IMR-90 (cell line): ENCODE measurements around the gene TAGLN3. TPM values are rescaled to one million over a fixed set of nuclear protein-coding genes. Genes with fewer than 3 reads are reported as not detected.

Experiments
- ATAC-seq: fragments of 200-7000 bp; cut with Tn5 transposase; 2 replicates; pipeline ENCODE4 v1.9.1; 2020; ENCODE audit warnings: low read depth, mild to moderate bottlenecking, moderate library complexity
- BruUV-seq: library from RNA; stranded (reverse); fragments of 400-500 nt; replicated peaks from 2 replicates; lab custom pipeline; 2021; lab: Mats Ljungman, UMichigan
- CTCF ChIA-PET: fragments of 300-600 bp; formaldehyde crosslinking; extraction: SDS; loops from one replicate; lab custom pipeline; 2021; ENCODE audit warnings: antibody characterized with exemption; lab: Yijun Ruan, JAX
- POLR2A ChIA-PET: fragments of 300-600 bp; sonication (Branson Sonifier 250); formaldehyde crosslinking; loops from one replicate; lab custom pipeline; 2022; ENCODE audit warnings: antibody characterized with exemption; ENCODE audit not compliant: unreplicated experiment; lab: Charles Lee
- DNase-seq: peaks from one replicate; pipeline ENCODE4 v3.0.0; 2013
- H2AFZ ChIP-seq: replicated peaks from 2 replicates; pipeline ENCODE3; 2013; ENCODE audit warnings: low read length, mild to moderate bottlenecking; ENCODE audit not compliant: poor library complexity
- H2AK5ac ChIP-seq: 2 replicates; pipeline ENCODE4 v1.6.1; 2013; ENCODE audit warnings: low read depth, low read length, inconsistent platforms
- H2AK9ac ChIP-seq: replicated peaks from 2 replicates; pipeline ENCODE3; 2013; ENCODE audit warnings: mild to moderate bottlenecking, low read depth, low read length, moderate library complexity; ENCODE audit not compliant: poor library complexity
- H2BK120ac ChIP-seq: 2 replicates; pipeline ENCODE4 v1.6.1; 2013; ENCODE audit warnings: low read depth, low read length, inconsistent platforms
- H2BK15ac ChIP-seq: 3 replicates; pipeline ENCODE4 v1.6.1; 2013; ENCODE audit warnings: low read depth, low read length, inconsistent platforms
- H2BK20ac ChIP-seq: 2 replicates; pipeline ENCODE4 v1.6.1; 2013; ENCODE audit warnings: low read depth, mild to moderate bottlenecking, inconsistent platforms, low read length, moderate library complexity
- H2BK5ac ChIP-seq: 2 replicates; pipeline ENCODE4 v1.6.1; 2013; ENCODE audit warnings: mild to moderate bottlenecking, low read depth, low read length, inconsistent platforms; ENCODE audit not compliant: poor library complexity, severe bottlenecking
- H3K14ac ChIP-seq: replicated peaks from 2 replicates; pipeline ENCODE4 v1.6.1; 2013; ENCODE audit warnings: low read depth, low read length, inconsistent platforms
- H3K18ac ChIP-seq: 2 replicates; pipeline ENCODE4 v1.6.1; 2013; ENCODE audit warnings: low read depth, low read length, control low read depth
- H3K23ac ChIP-seq: 2 replicates; pipeline ENCODE4 v1.6.1; 2013; ENCODE audit warnings: low read depth, low read length, inconsistent platforms
- H3K27ac ChIP-seq: 2 replicates; pipeline ENCODE4 v1.5.1; 2013; ENCODE audit warnings: mild to moderate bottlenecking, control low read depth, low read length; ENCODE audit not compliant: insufficient read depth
- H3K27me3 ChIP-seq: 2 replicates; pipeline ENCODE4 v1.6.1; 2013; ENCODE audit warnings: low read length; ENCODE audit not compliant: control insufficient read depth, insufficient read depth
- H3K36me3 ChIP-seq: 2 replicates; pipeline ENCODE4 v1.6.1; 2013; ENCODE audit warnings: low read length, mixed read lengths; ENCODE audit not compliant: control insufficient read depth, insufficient read depth
- H3K4ac ChIP-seq: 2 replicates; pipeline ENCODE4 v1.6.1; 2013; ENCODE audit warnings: low read depth, low read length, inconsistent platforms
- H3K4me1 ChIP-seq: 2 replicates; pipeline ENCODE4 v1.6.1; 2013; ENCODE audit warnings: low read length, mixed read lengths; ENCODE audit not compliant: control insufficient read depth, insufficient read depth
- H3K4me2 ChIP-seq: 2 replicates; pipeline ENCODE4 v1.6.1; 2013; ENCODE audit warnings: low read depth, mild to moderate bottlenecking, control low read depth, low read length, moderate library complexity
- H3K4me3 ChIP-seq: 2 replicates; pipeline ENCODE4 v1.5.1; 2013; ENCODE audit warnings: low read depth, mild to moderate bottlenecking, control low read depth, low read length, moderate library complexity; ENCODE audit not compliant: insufficient read depth
- H3K56ac ChIP-seq: 2 replicates; pipeline ENCODE4 v1.6.1; 2013; ENCODE audit warnings: low read length, inconsistent platforms; ENCODE audit not compliant: insufficient read depth; ENCODE audit errors: extremely low read depth
- H3K79me1 ChIP-seq, 2 experiments: 2 replicates each; pipeline ENCODE4 v1.6.1; 2013; ENCODE audit warnings: low read length in 2 of 2, inconsistent platforms in 1 of 2, low read depth in 1 of 2
- H3K9ac ChIP-seq: 2 replicates; pipeline ENCODE4 v1.6.1; 2013; ENCODE audit warnings: low read depth, low read length, control low read depth
- H3K9me1 ChIP-seq: 2 replicates; pipeline ENCODE4 v1.6.1; 2013; ENCODE audit warnings: low read length, inconsistent platforms; ENCODE audit not compliant: insufficient read depth
- H3K9me3 ChIP-seq: 2 replicates; pipeline ENCODE4 v1.6.1; 2013; ENCODE audit warnings: low read length; ENCODE audit not compliant: control insufficient read depth, insufficient read depth
- H4K20me1 ChIP-seq: 2 replicates; pipeline ENCODE4 v1.6.1; 2013; ENCODE audit warnings: low read length, inconsistent platforms; ENCODE audit not compliant: insufficient read depth
- H4K5ac ChIP-seq: 2 replicates; pipeline ENCODE4 v1.6.1; 2013; ENCODE audit warnings: mild to moderate bottlenecking, low read depth, low read length, control low read depth
- H4K8ac ChIP-seq, 2 experiments: 2 replicates each; pipeline ENCODE4 v1.6.1; 2013; ENCODE audit warnings: low read depth in 2 of 2, low read length in 2 of 2, control low read depth in 1 of 2, inconsistent platforms in 1 of 2
- H4K91ac ChIP-seq: 2 replicates; pipeline ENCODE4 v1.6.1; 2013; ENCODE audit warnings: low read depth, low read length, inconsistent platforms; ENCODE audit not compliant: insufficient read depth
- CEBPB ChIP-seq: IDR thresholded peaks from 2 replicates; pipeline ENCODE4 v1.6.1; 2012; ENCODE audit warnings: low read depth, low read length, improper control_type of control experiment
- CHD1 ChIP-seq: IDR thresholded peaks from 2 replicates; pipeline ENCODE4 v1.6.1; 2012; ENCODE audit warnings: low read depth, low read length, improper control_type of control experiment
- CTCF ChIP-seq: conservative IDR thresholded peaks from 2 replicates; pipeline ENCODE4 v1.5.1; 2012; ENCODE audit warnings: mild to moderate bottlenecking, low read depth, low read length, improper control_type of control experiment
- FOS ChIP-seq: fragments of 150-350 bp; IDR thresholded peaks from 2 replicates; pipeline ENCODE4 v1.6.1; 2016; ENCODE audit warnings: low read depth, low read length
- MAZ ChIP-seq: IDR thresholded peaks from 2 replicates; pipeline ENCODE4 v1.6.1; 2012; ENCODE audit warnings: low read depth, mild to moderate bottlenecking, low read length, improper control_type of control experiment, moderate library complexity, borderline replicate concordance
- POLR2A ChIP-seq: IDR thresholded peaks from 2 replicates; pipeline ENCODE4 v1.6.1; 2012; ENCODE audit warnings: mild to moderate bottlenecking, low read depth, low read length
- RAD21 ChIP-seq: IDR thresholded peaks from 2 replicates; pipeline ENCODE4 v1.6.1; 2012; ENCODE audit warnings: low read length, improper control_type of control experiment
- RCOR1 ChIP-seq: IDR thresholded peaks from 2 replicates; pipeline ENCODE4 v1.6.1; 2012; ENCODE audit warnings: mild to moderate bottlenecking, low read length, improper control_type of control experiment; ENCODE audit not compliant: insufficient replicate concordance
- RFX5 ChIP-seq: IDR thresholded peaks from 2 replicates; pipeline ENCODE4 v1.8.0; 2012; ENCODE audit warnings: low read depth, mild to moderate bottlenecking, low read length, moderate library complexity
- SMC3 ChIP-seq: fragments of 150-350 bp; IDR thresholded peaks from 2 replicates; pipeline ENCODE4 v1.6.1; 2016; ENCODE audit warnings: low read depth, mild to moderate bottlenecking, antibody characterized with exemption, low read length, moderate library complexity
- USF2 ChIP-seq: fragments of 150-350 bp; IDR thresholded peaks from 2 replicates; pipeline ENCODE4 v1.6.1; 2017; ENCODE audit warnings: mild to moderate bottlenecking, antibody characterized with exemption, low read length, low read depth
- WGBS, 2 experiments: methylation state at CpG; one replicate each; pipeline versions ENCODE4 v1.1.5 to v1.1.7; 2013; ENCODE audit warnings: missing lambda C conversion rate in 2 of 2; ENCODE audit not compliant: insufficient read length in 1 of 2; ENCODE audit errors: extremely low coverage in 2 of 2; 5-methylcytosine and 5-hydroxymethylcytosine counted together
- dilution Hi-C: fragments of 300-500 bp; cut with HindIII; formaldehyde crosslinking; loops from one replicate; pipeline ENCODE4 v1.14.3; 2018; ENCODE audit warnings: low sequenced_read_pairs; ENCODE audit not compliant: unreplicated experiment
- in situ Hi-C: fragments of 300-500 bp; cut with MboI; formaldehyde crosslinking; loops from 3 replicates; pipeline ENCODE4 v1.14.3; 2019; ENCODE audit warnings: low sequenced_read_pairs, inconsistent platforms, mixed read lengths
- intact Hi-C: fragments of 100-400 bp; cut with micrococcal nuclease; formaldehyde crosslinking; loops from 2 replicates; pipeline ENCODE4 v1.10.0; 2022
- polyA plus RNA-seq, 3 experiments: library from polyadenylated mRNA; depleted of rRNA; stranded (reverse); fragments of >200 nt; gene quantifications; 2 replicates each; pipeline ENCODE4 v1.2.3, GENCODE V29; 2012; ENCODE audit warnings: low replicate concordance in 1 of 3
- total RNA-seq: library from RNA; depleted of rRNA; stranded (reverse); fragments of >200 nt; gene quantifications from 2 replicates; pipeline ENCODE4 v1.2.3, GENCODE V29; 2012
- TF ChIP-seq, protein P1 (sequence below): fragments of 150-350 bp; IDR thresholded peaks from 2 replicates; pipeline ENCODE4 v1.6.1; 2016; ENCODE audit warnings: low read depth, mild to moderate bottlenecking, low read length, moderate library complexity, borderline replicate concordance

Gene TAGLN3
- total and polyA plus RNA-seq, 2 of the 4 experiments (the other 2 are of a cell fraction): 3.2 to 7.7 TPM

- Histone ChIP-seq H3K4ac (no peak within 1 kb of the TSS), H4K5ac (no peak within 1 kb of the TSS), H3K27ac (no peak within 1 kb of the TSS), H2AK9ac (no peak within 1 kb of the TSS), H3K9ac (no peak within 1 kb of the TSS), H3K36me3 (no peaks in the 10 kb centered on the region), H3K4me2 (no peak within 1 kb of the TSS), H4K20me1 (no peaks in the 10 kb centered on the region), H2BK120ac (no peak within 1 kb of the TSS), H3K14ac (no peak within 1 kb of the TSS), H3K27me3 (no peaks in the 10 kb centered on the region), H3K56ac (no peak within 1 kb of the TSS), H4K8ac (no peak within 1 kb of the TSS), H2BK20ac (no peak within 1 kb of the TSS), H3K4me1 (peaks cover 1% of the 10 kb centered on the region; the same call in 1 of the 2 replicates), H2BK15ac (no peak within 1 kb of the TSS), H3K18ac (no peak within 1 kb of the TSS), H2BK5ac (no peak within 1 kb of the TSS), H4K91ac (no peak within 1 kb of the TSS), H3K23ac (no peak within 1 kb of the TSS), H3K9me3 (no peaks in the 10 kb centered on the region), H3K79me1 (no peaks in the 10 kb centered on the region), H2AK5ac (no peak within 1 kb of the TSS), H3K4me3 (no peak within 1 kb of the TSS), H3K9me1 (no peaks in the 10 kb centered on the region), H2AFZ (no peak within 1 kb of the TSS)
- in situ Hi-C loops: no loop called here
- intact Hi-C loops: no loop called here
- BruUV-seq: no TSS peak
- ATAC-seq (no peak), DNase-seq (no peak)
- ChIA-PET CTCF (interaction anchor here (1.2 kb wide), 1 partner anchor 9 kb away, joined by 4 read pairs; no protein-coding TSS in a partner anchor), POLR2A (no interaction called here)
- dilution Hi-C loops: no loop called here
- TF ChIP-seq RCOR1 (no peak), RAD21 (no peak), POLR2A (no peak), SMC3 (no peak), MAZ (no peak), CHD1 (no peak), CTCF (no peak), CEBPB (no peak), RFX5 (no peak), USF2 (no peak), FOS (no peak)
- TF ChIP-seq, protein P1, sequence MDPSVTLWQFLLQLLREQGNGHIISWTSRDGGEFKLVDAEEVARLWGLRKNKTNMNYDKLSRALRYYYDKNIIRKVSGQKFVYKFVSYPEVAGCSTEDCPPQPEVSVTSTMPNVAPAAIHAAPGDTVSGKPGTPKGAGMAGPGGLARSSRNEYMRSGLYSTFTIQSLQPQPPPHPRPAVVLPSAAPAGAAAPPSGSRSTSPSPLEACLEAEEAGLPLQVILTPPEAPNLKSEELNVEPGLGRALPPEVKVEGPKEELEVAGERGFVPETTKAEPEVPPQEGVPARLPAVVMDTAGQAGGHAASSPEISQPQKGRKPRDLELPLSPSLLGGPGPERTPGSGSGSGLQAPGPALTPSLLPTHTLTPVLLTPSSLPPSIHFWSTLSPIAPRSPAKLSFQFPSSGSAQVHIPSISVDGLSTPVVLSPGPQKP: no peak
- no CpG with 5 or more reads among the region's 4 CpGs for WGBS, 2 experiments
Measured at GRCh38 chr3:112034436-112034835, 35.7 kb downstream of the TAGLN3 start, which contains the start of gene TMPRSS7. TSS of gene TMPRSS7 (plus strand) at chr3:112034736. CDS start at chr3:112034846, 110 bp downstream.
